ENCODE results near the gene GJB4.
"Not testable (repeated sequence)": the region's sequence is repeated elsewhere in the genome, so short reads cannot be mapped to it uniquely, and the experiment has no call there.

GJB4 gene

DNA sequence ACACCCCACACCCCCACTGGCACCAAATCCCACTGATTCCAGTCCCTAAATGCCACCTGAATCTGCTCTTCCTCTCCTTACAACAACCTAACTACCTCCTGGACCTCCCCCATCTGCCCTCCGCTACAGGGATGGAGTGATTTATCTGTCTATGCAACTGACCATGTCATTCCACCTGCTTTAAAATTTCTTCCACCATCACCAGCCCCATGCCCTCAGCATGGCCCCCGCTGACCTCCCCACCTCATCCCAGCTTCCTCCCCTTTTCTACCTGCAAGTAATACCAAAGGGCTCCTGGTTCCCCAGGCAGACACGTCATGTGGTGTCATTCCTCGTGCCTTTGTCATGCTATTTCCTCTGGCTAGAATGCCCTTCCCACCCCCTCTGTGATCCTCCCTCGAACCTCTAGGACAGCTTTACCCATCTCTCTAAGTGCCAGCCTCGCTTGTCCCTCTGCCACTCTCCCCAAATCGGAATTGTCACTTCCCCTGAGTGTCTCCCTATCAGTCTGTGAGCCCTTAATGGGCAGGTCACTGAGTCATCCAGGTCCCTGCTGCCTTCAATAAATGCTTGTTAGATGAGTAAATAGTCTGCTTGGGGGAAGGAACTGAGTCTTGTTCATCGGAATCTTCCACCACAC is 3.7 kb downstream of the GJB4 start:
- TF ChIP-seq, protein P1, sequence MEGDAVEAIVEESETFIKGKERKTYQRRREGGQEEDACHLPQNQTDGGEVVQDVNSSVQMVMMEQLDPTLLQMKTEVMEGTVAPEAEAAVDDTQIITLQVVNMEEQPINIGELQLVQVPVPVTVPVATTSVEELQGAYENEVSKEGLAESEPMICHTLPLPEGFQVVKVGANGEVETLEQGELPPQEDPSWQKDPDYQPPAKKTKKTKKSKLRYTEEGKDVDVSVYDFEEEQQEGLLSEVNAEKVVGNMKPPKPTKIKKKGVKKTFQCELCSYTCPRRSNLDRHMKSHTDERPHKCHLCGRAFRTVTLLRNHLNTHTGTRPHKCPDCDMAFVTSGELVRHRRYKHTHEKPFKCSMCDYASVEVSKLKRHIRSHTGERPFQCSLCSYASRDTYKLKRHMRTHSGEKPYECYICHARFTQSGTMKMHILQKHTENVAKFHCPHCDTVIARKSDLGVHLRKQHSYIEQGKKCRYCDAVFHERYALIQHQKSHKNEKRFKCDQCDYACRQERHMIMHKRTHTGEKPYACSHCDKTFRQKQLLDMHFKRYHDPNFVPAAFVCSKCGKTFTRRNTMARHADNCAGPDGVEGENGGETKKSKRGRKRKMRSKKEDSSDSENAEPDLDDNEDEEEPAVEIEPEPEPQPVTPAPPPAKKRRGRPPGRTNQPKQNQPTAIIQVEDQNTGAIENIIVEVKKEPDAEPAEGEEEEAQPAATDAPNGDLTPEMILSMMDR (conservative IDR thresholded peaks at IDR 0.05; ENCODE audit: low read depth, low read length) = no peak
- DNase-seq (ENCODE audit: low read depth) = peak; percentile 13
- H3K4me3 ChIP-seq (ENCODE audit: low read depth, low read length) = no peak overlapping the region

DNA sequence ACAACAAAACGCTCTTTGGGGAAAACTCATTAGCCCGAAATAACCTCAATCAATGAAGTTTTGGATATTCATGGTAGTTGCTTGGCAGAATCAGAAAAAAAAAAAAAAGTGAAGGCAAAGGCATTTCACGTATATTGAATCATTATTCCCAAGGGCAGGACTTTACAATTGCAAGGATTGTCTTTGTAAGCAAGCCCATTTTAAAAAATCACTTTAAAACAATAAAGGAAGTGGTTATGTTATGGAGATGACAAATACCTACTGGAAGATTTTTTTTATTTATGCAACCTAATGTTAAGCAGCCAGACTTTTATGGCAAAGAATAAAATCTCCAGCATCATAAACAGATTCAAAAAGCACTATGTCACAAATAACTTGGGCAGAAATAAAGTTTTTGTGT is 9.3 kb downstream of the GJB4 start:
- TF ChIP-seq, protein P1 (conservative IDR thresholded peaks at IDR 0.05; ENCODE audit: low read depth, low read length) = no peak
- no peak for DNase-seq (ENCODE audit: low read depth)
- no peak overlapping the region for H3K4me3 ChIP-seq (ENCODE audit: low read depth, low read length)

DNA sequence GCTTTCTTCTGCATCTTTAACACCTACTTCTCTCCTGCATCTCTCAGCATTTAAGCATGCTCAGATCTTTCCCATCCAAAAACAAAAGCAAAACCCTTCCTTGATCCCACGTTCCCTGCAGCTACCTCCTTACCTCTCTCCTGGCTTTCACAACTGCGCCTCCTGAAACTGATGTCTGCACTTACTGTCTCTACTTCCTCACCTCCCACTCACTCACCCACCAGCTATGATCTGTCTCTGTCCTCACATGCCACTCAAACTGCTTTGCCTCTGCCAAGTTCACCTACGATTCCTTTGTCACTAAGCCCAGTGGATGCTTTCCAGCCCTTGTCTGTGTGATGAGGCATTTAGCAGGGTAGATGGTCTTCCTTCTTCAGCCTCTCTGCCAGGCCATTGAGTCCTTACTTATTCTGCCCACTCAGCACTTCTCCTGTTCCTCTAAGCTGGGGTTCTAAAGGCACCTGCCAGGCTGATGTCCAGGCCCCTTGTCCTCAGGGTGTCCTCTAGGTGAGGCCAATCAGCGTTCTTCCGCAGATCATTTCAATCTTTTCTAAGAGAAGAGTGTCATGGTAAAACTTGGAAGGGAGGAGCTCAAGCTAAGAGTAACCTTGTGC is 11.5 kb downstream of the GJB4 start:
- TF ChIP-seq, protein P1 (conservative IDR thresholded peaks at IDR 0.05; ENCODE audit: low read depth, low read length) = no peak
- no peak for DNase-seq (ENCODE audit: low read depth)
- no peak overlapping the region for H3K4me3 ChIP-seq (ENCODE audit: low read depth, low read length)

DNA sequence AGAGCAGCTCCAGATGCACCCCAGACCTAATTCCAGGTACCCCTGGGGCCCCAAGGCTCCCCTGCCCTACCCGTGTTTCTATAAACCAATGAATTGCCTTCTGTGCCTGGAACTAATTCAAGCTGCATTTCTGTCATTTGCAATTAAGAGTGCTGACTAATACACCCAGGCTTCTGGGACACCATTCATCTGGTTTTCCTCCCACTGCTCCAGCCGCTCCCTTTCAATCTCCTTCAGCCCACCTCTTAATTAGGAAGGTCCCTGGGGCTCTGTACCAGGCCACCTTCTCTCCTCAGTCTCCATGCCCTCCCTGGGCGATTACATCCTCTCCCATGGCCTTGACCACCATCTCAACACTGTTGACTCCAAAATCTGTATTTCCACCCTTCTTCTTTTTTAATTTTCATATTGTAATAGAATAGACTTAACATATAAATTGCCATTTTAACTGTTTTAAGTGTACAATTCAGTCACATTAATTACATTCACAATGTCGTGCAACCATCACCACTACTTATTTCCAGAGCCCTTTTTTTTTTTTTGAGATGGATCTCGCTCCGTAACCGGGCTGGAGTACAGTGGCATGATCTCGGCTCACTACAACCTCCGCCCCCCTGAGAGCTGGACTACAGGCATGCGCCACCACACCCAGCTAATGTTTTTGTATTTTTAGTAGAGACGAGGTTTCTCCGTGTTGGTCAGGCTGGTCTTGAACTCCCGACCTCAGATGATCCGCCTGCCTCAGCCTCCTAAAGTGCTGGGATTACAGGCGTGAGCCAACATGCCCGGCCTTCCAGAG is 12.2 kb downstream of the GJB4 start:
- H3K4me3 ChIP-seq (ENCODE audit: low read depth, low read length) = no peak overlapping the region
- TF ChIP-seq, protein P1 (conservative IDR thresholded peaks at IDR 0.05; ENCODE audit: low read depth, low read length) = no peak
- no peak for DNase-seq (ENCODE audit: low read depth)

DNA sequence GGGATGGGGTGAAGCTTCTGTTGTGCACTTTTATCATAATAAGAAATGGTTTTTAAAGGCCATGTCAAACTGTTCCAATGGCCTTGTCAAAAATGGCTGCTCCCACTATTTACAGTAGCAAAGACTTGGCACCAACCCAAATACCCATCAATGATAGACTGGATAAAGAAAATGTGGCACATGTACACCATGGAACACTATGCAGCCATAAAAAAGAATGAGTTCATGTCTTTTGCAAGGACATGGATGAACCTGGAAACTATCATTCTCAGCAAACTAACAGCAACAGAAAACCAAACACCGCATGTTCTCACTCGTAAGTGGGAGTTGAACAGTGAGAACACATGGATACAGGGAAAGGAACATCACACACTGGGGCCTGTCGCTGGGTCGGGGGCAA is 13.6 kb downstream of the GJB4 start:
- H3K4me3 ChIP-seq (ENCODE audit: low read depth, low read length); DNase-seq (ENCODE audit: low read depth): not testable (repeated sequence)

DNA sequence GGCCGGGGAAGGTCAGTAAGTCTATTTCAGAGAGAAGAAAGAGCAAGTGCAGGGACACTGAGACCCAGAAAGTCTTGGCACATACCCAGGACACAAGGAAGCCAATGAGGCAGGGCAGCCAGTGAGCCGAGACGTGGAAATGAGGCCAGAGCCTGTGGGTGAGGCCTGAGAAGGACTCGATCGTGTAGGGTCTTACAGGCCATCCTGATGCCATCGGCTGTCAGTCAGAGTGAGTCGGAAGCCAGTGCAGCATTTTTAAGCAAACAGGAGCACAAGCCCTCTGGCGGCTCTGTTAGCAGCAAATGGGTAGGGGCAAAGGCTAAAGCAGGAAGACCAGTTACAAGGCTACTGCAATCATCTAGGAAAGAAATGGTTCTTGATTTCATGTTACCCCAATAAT is 15.4 kb downstream of the GJB4 start:
- no peak overlapping the region for H3K4me3 ChIP-seq (ENCODE audit: low read depth, low read length)
- TF ChIP-seq, protein P1 (conservative IDR thresholded peaks at IDR 0.05; ENCODE audit: low read depth, low read length) = no peak
- DNase-seq (ENCODE audit: low read depth) = no peak

DNA sequence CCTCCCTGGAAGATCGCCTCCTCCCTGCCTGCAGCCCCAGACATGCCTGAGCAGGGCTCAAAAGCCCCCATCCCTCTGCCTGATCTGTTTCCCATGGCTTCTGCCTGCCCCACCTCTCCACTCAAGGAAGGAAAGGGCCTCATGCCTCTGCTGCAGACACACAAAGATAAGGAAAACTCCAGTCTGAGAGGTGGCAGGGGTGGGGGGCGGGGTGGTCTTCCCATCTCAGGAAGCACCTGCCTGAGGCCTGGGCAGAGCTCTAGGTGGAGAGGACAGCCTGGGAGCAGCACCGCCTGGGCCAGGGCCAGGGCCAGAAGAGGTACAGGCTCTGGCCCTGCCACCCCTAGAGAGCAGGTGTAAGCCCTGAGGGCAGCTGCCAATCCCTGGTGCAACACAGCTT is 17.4 kb downstream of the GJB4 start:
- TF ChIP-seq, protein P1 (conservative IDR thresholded peaks at IDR 0.05; ENCODE audit: low read depth, low read length) = no peak
- no peak overlapping the region for H3K4me3 ChIP-seq (ENCODE audit: low read depth, low read length)
- DNase-seq (ENCODE audit: low read depth) = no peak

All from choroid plexus epithelial cell (primary cell).